Endometrium (tissue), 2 donors: ENCODE data around the gene SPINDOC.
"Not testable (repeated sequence)": the region's sequence is repeated elsewhere in the genome, so short reads cannot be mapped to it uniquely, and the experiment has no call there.

ENCODE experiments used
- FAIRE-seq: peaks from 2 replicates; lab custom pipeline; 2012; peaks lifted over from hg19 to GRCh38; lab: Jason Lieb, UNC
- donor health status: control.
- donor health status: control.

SPINDOC gene

DNA sequence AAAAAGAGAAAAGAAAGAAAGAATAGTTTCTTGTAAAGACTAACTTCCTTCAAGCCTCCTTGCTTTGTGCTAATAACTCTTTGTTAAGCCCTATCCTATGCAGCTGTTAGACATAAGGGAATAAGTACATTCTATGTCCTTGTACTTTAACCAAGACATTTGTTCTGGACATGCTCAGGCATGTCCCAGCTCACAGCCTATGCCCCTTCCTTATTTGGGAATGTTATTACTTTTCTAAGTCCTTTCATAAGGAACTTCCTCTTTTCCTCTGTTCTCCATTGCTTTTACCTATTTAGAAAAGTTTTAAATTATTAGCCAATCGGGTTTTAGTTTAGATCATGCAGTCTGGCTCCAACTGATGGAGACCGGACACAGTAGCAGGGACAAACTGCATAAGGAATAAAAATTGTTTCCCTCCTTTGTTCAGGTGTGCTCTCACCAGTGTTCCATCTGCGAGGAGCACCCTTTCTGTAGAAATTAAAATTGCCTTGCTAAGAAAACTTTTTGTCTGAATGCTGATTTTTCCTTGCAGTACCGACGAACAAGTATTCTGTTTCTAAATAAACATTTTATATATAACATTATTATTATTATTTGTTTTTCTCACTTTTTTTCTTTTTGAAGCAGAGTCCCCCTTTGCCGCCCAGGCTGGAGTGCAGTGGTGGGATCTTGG, 21.6 kb upstream of the SPINDOC start:
- no peak for FAIRE-seq

- no peak for FAIRE-seq
These were observed 20.1 kb upstream of the SPINDOC start for GRCh38 chr11:63793161-63793560.

DNA sequence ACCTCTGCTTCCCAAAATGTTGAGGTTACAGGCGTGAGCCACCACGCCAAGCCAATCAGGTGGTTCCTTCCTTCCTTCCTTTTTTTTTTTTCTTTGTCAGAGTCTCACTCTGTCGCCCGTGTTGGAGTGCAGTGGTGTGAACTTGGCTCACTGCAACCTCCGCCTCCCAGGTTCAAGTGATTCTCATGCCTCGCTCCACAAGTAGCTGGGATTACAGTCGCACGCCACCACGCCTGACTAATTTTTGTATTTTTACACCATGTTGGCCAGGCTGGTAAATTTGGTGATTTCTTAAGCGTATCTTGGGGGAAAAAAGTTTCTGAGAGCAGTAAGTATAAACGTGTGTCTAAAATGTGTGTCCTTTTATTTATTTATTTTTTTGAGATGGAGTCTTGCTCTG, 18.2 kb upstream of the SPINDOC start:
- FAIRE-seq: no peak

- FAIRE-seq: no peak
These were observed 12.3 kb upstream of the SPINDOC start for GRCh38 chr11:63800921-63801320.

- no peak for FAIRE-seq
These were observed 10.4 kb upstream of the SPINDOC start for GRCh38 chr11:63802637-63803414.

- no peak for FAIRE-seq
These were observed 9.0 kb upstream of the SPINDOC start for GRCh38 chr11:63804259-63804658.

DNA sequence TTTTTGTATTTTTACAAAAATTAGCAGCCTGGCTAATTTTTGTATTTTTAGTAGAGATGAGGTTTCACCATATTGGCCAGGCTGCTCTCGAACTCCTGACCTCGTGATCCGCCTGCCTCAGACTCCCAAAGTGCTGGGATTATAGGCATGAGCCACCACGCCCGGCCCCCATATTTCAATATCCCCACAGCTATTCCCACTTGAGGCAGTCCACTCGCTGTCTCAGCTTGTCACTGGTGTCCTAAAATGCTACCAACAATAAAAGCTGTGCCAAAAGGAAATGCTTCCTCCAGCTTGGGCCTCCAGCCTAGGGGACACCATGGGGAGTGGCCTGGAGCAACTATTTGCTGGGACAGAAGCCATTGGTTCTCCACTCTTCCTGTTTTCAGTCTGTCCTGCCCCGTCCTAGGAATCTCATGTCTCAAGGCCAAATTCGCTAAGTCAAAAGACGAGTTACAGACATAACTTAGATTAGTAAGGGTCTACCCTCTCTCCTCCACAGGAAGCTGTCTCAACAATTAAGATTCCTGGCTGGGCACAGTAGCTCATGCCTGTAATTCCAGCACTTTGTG, 7.3 kb upstream of the SPINDOC start:
- no peak for FAIRE-seq

GRCh38 chr11:63810383-63810782, 2.9 kb upstream of the SPINDOC start:
- FAIRE-seq: not testable (repeated sequence)

DNA sequence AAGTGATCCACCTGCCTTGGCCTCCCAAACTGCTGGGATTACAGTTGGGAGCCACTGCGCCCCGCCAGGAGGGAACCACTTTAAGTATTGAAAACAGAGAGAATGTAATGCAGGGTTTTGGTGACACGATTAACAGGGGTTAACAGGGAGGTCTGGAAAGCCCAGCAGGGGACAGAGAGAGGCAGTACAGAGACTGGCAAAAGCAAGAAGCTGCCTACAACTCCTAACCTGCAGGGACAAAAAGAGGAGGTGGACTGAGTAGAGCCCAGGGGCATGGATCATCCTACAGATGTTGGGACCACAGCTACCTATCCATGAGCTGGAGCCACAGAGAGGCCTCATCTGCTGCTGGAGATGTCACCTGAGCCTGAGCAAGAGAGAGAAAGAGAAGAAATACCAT, 1.7 kb upstream of the SPINDOC start:
- no peak for FAIRE-seq

- no peak for FAIRE-seq
These were observed 517 bp downstream of the SPINDOC start for GRCh38 chr11:63813563-63814382.

- no peak for FAIRE-seq
These were observed 1.1 kb downstream of the SPINDOC start for GRCh38 chr11:63814383-63814736.

DNA sequence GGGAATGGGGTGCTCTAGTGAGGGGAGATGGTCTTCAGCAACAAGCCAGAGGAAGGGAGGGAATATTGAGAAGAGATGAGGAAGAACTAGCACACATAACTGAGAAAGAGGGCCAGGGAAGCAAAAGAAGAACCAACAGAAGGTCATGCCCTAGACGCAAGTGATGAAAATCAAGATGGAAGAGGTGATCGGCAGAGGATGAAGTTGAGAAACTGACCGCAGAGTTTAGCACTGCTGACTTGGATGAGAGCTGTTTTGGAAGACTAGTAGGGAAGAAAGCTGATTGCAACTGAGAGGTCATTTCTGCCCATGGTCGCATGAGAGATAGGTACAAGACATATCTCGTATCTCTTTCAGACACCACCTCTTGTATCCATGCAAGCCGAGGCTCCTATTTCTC, 2.9 kb downstream of the SPINDOC start:
- no peak for FAIRE-seq

DNA sequence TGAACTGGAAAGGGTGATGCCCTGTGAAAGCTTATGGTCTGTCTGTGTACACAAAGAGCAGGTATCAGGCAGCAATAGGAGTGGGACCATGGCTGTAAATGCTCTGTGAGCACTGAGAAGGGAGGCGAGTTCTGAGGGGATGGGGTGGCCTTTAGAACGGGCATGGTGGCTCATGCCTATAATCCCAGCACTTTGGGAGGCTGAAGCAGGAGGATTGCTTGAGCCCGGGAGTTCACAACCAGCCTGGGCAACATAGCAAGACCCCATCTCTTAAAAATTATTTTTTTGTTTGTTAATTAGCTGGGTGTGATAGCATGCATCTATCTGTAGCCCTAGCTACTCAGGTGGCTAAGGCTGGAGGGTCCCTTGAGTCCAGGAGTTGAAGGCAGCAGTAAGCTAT, 3.5 kb downstream of the SPINDOC start:
- FAIRE-seq: no peak

GRCh38 chr11:63817758-63818498, 4.7 kb downstream of the SPINDOC start:
- FAIRE-seq: no peak

GRCh38 chr11:63818609-63819008, 5.4 kb downstream of the SPINDOC start:
- FAIRE-seq: no peak

- FAIRE-seq: no peak
These were observed 8.2 kb downstream of the SPINDOC start for GRCh38 chr11:63821411-63821810.

DNA sequence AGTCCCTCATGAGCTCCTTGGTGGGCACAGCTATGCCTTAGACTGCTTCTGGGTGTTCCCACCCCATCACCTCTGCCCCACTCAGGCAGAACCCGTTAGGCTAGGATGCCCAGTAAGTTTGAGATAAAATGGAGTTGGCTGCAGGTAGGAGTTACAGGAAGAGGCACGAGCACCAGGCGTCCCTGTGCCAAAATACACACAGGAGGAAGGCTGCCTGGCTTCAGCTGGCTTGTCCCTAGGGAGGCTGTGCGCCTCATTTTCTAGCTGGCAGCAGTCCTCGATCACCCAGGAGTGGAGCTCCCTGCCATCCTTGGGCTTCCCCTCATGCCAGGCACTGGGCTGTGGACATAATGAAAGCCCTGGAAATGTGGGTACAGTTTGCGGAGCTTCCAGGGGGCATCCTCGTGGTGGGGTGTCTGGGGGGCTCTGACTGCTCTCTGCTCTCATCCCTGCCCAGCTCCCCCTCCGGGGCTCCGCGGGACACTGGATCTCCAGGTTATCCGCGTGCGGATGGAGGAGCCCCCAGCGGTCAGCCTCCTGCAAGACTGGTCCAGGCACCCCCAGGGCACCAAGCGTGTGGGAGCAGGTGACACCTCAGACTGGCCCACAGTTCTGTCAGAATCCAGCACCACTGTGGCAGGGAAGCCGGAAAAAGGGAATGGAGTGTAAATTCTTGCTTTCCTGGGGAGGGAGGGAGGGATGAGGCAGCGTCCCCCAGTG, 13.4 kb downstream of the SPINDOC start:
- no peak for FAIRE-seq

GRCh38 chr11:63829823-63830489, 16.7 kb downstream of the SPINDOC start:
- no peak for FAIRE-seq

DNA sequence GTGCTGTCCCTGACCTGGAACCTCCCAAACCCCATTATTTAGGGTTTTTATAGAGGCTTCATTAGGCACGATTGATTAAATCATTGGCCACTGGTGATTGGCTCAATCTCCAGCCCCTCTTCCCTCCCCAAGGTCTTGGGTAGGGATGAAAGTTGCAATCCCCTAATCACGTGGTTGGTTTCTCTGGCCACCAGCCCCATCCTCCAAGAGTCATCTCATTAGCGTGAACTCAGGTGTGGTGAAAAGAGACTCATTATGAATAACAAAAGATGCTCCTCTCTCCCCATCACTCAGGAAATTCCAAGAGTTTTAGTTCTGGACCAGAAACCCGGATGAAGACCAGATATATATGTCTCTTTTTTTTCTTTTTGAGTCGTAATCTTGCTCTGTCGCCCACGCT, 18.1 kb downstream of the SPINDOC start:
- no peak for FAIRE-seq

DNA sequence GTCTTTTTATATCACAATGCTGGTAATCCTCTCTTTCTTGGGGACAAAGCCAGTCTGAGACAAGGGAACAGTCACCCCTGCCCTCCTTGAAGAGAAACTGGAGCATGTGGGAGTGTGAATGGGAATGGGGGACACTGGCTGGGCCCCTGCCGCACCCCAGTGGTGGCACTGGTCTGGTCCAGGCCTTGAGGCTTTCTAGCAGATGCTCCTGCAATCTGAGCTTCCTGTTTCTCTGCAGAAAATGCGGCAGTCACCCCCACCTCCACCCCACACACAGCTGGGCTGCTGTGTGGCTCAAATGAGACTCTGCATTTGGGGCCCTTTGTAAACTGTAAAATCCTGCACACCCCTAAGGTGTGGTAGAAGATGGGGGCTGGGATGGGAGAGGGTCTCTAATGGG, 19.1 kb downstream of the SPINDOC start:
- no peak for FAIRE-seq

DNA sequence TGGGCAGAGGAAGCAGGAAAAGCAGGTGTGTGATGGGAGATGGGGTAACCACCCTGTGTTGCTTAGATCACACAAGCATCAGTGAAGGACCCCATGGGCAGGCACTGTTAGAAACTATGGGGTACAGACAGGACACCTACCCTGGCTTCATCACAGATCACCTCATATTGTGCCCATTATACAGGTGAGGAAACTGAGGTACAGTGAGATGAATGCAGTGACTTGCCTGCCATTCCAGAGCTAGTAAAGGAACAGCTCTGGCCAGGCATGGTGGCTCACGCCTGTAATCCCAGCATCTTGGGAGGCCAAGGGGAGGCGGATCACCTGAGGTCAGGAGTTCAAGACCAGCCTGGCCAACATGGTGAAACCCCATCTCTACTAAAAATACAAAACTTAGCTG, 19.8 kb downstream of the SPINDOC start:
- FAIRE-seq: no peak
